IPS-11a (cell line): ENCODE data around the gene THSD7A.

Source experiments
- H3K4me3 ChIP-seq: one replicate; pipeline ENCODE4 v1.5.1; 2013; ENCODE audit warnings: low read depth, low read length, control low read depth

THSD7A gene

GRCh38 chr7:11355399-11356005, 476.5 kb downstream of the THSD7A start:
- H3K4me3 ChIP-seq = no peak overlapping the region

- H3K4me3 ChIP-seq = no peak overlapping the region
These were observed 485.7 kb downstream of the THSD7A start for GRCh38 chr7:11346302-11346701.

GRCh38 chr7:11345621-11346020, 486.4 kb downstream of the THSD7A start:
- no peak overlapping the region for H3K4me3 ChIP-seq

GRCh38 chr7:11343818-11344413, 488.1 kb downstream of the THSD7A start:
- H3K4me3 ChIP-seq = no peak overlapping the region

- H3K4me3 ChIP-seq = no peak overlapping the region
These were observed 488.9 kb downstream of the THSD7A start for GRCh38 chr7:11343136-11343535.

GRCh38 chr7:11341285-11341944, 490.6 kb downstream of the THSD7A start:
- H3K4me3 ChIP-seq = no peak overlapping the region

- no peak overlapping the region for H3K4me3 ChIP-seq
These were observed 495.6 kb downstream of the THSD7A start for GRCh38 chr7:11336432-11336831.

GRCh38 chr7:11335947-11336346, 496.1 kb downstream of the THSD7A start:
- no peak overlapping the region for H3K4me3 ChIP-seq

GRCh38 chr7:11332865-11333228, 499.2 kb downstream of the THSD7A start:
- H3K4me3 ChIP-seq = no peak overlapping the region

GRCh38 chr7:11332186-11332864, 499.7 kb downstream of the THSD7A start:
- H3K4me3 ChIP-seq = no peak overlapping the region

- H3K4me3 ChIP-seq = no peak overlapping the region
These were observed 500.6 kb downstream of the THSD7A start for GRCh38 chr7:11331128-11332102.

- no peak overlapping the region for H3K4me3 ChIP-seq
These were observed 501.3 kb downstream of the THSD7A start for GRCh38 chr7:11330717-11331116.

- H3K4me3 ChIP-seq = no peak overlapping the region
These were observed 501.8 kb downstream of the THSD7A start for GRCh38 chr7:11330208-11330607.

- H3K4me3 ChIP-seq = no peak overlapping the region
These were observed 502.4 kb downstream of the THSD7A start for GRCh38 chr7:11329626-11330025.

GRCh38 chr7:11328309-11328708, 503.7 kb downstream of the THSD7A start:
- H3K4me3 ChIP-seq = no peak overlapping the region

- H3K4me3 ChIP-seq = no peak overlapping the region
These were observed 504.4 kb downstream of the THSD7A start for GRCh38 chr7:11327633-11328032.
